Measurements from ENCODE around the gene PPFIA1. TPM values are rescaled to one million over a fixed set of nuclear protein-coding genes. Genes with fewer than 3 reads are reported as not detected.

The PPFIA1 gene
- total and polyA plus RNA-seq, 2 of the 8 experiments (the other 6 are each of a cell fraction or from before 2014, with no cell fraction given) = 44.3 to 73.5 TPM

DNA sequence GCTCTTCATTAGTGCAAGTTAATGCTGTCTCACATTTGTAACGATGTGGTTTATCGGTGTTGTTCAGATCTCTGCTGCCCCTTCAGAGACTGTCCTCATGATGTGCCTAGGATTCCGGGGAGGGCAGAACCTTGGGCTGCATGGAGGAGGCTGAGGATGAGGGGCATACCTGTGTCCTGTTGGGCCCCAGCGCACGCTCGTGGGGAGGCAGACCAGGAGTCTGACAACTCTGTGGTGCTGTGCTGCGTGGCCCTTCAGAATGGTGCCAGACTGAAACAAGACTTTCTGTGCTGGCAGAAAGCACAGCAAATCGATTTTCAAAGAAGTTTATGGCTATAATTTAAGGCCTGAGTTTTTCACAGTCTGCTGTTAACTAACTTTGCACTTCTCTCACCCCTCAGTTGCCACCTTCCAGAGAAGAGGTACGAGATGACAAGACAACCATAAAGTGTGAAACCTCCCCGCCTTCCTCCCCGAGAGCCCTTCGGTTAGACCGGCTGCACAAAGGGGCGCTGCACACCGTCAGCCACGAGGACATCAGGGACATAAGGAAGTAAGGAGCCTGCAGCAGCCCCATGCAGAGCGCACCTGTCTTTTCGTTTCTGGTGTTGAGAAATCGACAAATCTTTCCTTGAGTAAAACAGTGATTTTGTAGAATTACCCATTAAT is 83.5 kb downstream of the PPFIA1 start:
- no peaks in the 10 kb centered on the region for H3K79me1 ChIP-seq (ENCODE audit: low read depth, low read length)
- H3K9me3 ChIP-seq (ENCODE audit: insufficient read depth in 2 of 2, low read depth in 1 of 2, low read length in 1 of 2) = no peaks in the 10 kb centered on the region
- H3K14ac ChIP-seq (ENCODE audit: insufficient read length) = no peak overlapping the region
- H3K4me3 ChIP-seq (ENCODE audit: extremely low read depth in 1 of 4, insufficient read depth in 2 of 4, low read depth in 3 of 4, low read length in 4 of 4) = no peak overlapping the region
- peak in 1 of 2 experiments; percentile 32 for DNase-seq (ENCODE audit: low read depth in 1 of 2, low spot score in 2 of 2)
- no peak overlapping the region for H3K18ac ChIP-seq (ENCODE audit: extremely low read depth, low read length)
- no peak overlapping the region for H3K23ac ChIP-seq (ENCODE audit: insufficient read length)
- H2BK12ac ChIP-seq (ENCODE audit: low read depth, low read length) = no peak overlapping the region
- H3K36me3 ChIP-seq (ENCODE audit: control insufficient read depth in 2 of 4, insufficient read depth in 4 of 4, low read length in 3 of 4) = peaks cover 30 to 71% (median 50%) of the 10 kb centered on the region in 4 experiments
- no peak for FAIRE-seq
- H2AFZ ChIP-seq (ENCODE audit: low read length) = no peak overlapping the region
- POLR2A ChIA-PET (ENCODE audit: partially characterized antibody) = no interaction called here
- no peak overlapping the region for H2BK120ac ChIP-seq (replicated peaks; ENCODE audit: low read depth, low read length)
- no peaks in the 10 kb centered on the region for H3K79me2 ChIP-seq (ENCODE audit: control insufficient read depth in 1 of 2, insufficient read depth in 2 of 2, low read length in 2 of 2)
- H4K91ac ChIP-seq (replicated peaks; ENCODE audit: insufficient read length, low read length) = no peak overlapping the region
- no peaks in the 10 kb centered on the region for H3K27me3 ChIP-seq (replicated peaks in 1 of 4; ENCODE audit: control insufficient read depth in 3 of 4, extremely low read depth in 1 of 4, insufficient read depth in 3 of 4, low read length in 3 of 4)
- no peaks in the 10 kb centered on the region for H3K4me1 ChIP-seq (replicated peaks in 1 of 4; ENCODE audit: control insufficient read depth in 3 of 4, insufficient read depth in 4 of 4, low read length in 3 of 4)
- no peak overlapping the region for H2AK5ac ChIP-seq (ENCODE audit: low read depth, low read length)
- H3K4me2 ChIP-seq (ENCODE audit: insufficient read depth in 1 of 2, low read depth in 2 of 2, low read length in 2 of 2) = no peak overlapping the region
- H2BK20ac ChIP-seq (ENCODE audit: low read length) = no peak overlapping the region
- WGBS, 2 experiments (ENCODE audit: extremely low coverage in 1 of 2, insufficient coverage in 1 of 2, insufficient read length in 1 of 2, insufficient replicate concordance in 2 of 2, low coverage in 1 of 2, low lambda C conversion rate in 2 of 2, missing lambda C conversion rate in 1 of 2) = 91% methylated on average over 19 of the region's 19 CpGs; no CpG with 5 or more reads in 1 of the 2 experiments
- H3K4ac ChIP-seq (replicated peaks; ENCODE audit: insufficient read length, low read depth, low read length) = no peak overlapping the region
- no peak overlapping the region for H4K5ac ChIP-seq (ENCODE audit: insufficient read length, low read depth, low read length)
- no peaks in the 10 kb centered on the region for H3K23me2 ChIP-seq (ENCODE audit: low read depth, low read length)
- no peak overlapping the region for H3K27ac ChIP-seq (ENCODE audit: low read depth, low read length)
- peaks cover 2 to 4% of the 10 kb centered on the region in 2 experiments for H4K20me1 ChIP-seq (replicated peaks in 1 of 2; ENCODE audit: control insufficient read depth in 1 of 2, insufficient read depth in 2 of 2, low read length in 2 of 2)
- CTCF ChIA-PET (ENCODE audit: partially characterized antibody) = interaction anchor here (0.6 to 1.1 kb wide), 2 partner anchors 12 to 16 kb away, joined by 3 to 4 read pairs; no protein-coding TSS in a partner anchor
- H4K8ac ChIP-seq (ENCODE audit: extremely low read depth, insufficient read depth, low read length) = no peak overlapping the region
- H2BK15ac ChIP-seq (ENCODE audit: low read length) = no peak overlapping the region
- H3K9ac ChIP-seq (replicated peaks in 1 of 4; ENCODE audit: extremely low read depth in 1 of 4, low read depth in 3 of 4, low read length in 3 of 4) = no peak overlapping the region
- no peak overlapping the region for H2BK5ac ChIP-seq (ENCODE audit: low read depth, low read length)
- H3K56ac ChIP-seq (replicated peaks; ENCODE audit: insufficient read length, low read depth, low read length) = no peak overlapping the region
- TF ChIP-seq JUND (IDR thresholded peaks at IDR 0.05; ENCODE audit: low read length) (no peak), EP300 (IDR thresholded peaks at IDR 0.05; ENCODE audit: borderline replicate concordance in 1 of 2, low read depth in 2 of 2, low read length in 2 of 2) (no peak), CBX5 (IDR thresholded peaks at IDR 0.05; ENCODE audit: low read depth, low read length) (no peak), ATF2 (IDR thresholded peaks at IDR 0.05; ENCODE audit: low read length) (no peak), CBX8 (IDR thresholded peaks at IDR 0.05; ENCODE audit: borderline replicate concordance, low read depth, low read length) (no peak), CEBPB (IDR thresholded peaks at IDR 0.05; ENCODE audit: low read depth, low read length) (no peak), MAFK (IDR thresholded peaks at IDR 0.05; ENCODE audit: low read depth, low read length) (no peak), BCL11A (IDR thresholded peaks at IDR 0.05; ENCODE audit: low read depth in 2 of 2, low read length in 2 of 2) (no peak), POLR2A (IDR thresholded peaks at IDR 0.05; ENCODE audit: control extremely low read depth in 1 of 2, low read depth in 2 of 2, low read length in 2 of 2) (no peak), KDM5A (IDR thresholded peaks at IDR 0.05; ENCODE audit: low read length) (no peak), SP1 (IDR thresholded peaks at IDR 0.05; ENCODE audit: low read depth, low read length) (no peak)
- TF ChIP-seq, protein P1, sequence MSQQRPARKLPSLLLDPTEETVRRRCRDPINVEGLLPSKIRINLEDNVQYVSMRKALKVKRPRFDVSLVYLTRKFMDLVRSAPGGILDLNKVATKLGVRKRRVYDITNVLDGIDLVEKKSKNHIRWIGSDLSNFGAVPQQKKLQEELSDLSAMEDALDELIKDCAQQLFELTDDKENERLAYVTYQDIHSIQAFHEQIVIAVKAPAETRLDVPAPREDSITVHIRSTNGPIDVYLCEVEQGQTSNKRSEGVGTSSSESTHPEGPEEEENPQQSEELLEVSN (IDR thresholded peaks at IDR 0.05) = no peak

Measured in H1 (cell line).